Midbrain (tissue), 1 donor: ENCODE results near the gene MTFR1L.

Source experiments
- DNase-seq: peaks from one replicate; lab custom pipeline; 2025; lab: John Stamatoyannopoulos, UW

The MTFR1L gene

DNA sequence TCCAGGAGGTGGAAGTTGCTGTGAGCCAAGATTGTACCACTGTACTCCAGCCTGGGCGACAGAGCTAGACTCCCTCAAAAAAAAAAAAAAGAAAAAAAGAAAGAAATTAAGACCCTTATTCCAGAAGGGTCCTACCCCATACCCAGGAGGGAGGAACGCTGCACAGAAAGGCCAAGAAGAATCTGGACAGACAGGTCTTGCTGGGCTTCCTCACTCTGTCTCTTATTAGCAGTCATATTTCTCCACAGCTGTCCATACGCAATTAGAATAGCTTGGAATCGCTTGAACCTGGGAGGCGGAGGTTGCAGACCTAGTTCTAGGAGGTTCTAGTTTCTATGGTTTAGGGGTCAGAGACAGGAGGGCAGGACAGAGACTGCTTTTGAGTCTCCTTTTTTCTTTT, 58.9 kb downstream of the MTFR1L start:
- no peak for DNase-seq

DNA sequence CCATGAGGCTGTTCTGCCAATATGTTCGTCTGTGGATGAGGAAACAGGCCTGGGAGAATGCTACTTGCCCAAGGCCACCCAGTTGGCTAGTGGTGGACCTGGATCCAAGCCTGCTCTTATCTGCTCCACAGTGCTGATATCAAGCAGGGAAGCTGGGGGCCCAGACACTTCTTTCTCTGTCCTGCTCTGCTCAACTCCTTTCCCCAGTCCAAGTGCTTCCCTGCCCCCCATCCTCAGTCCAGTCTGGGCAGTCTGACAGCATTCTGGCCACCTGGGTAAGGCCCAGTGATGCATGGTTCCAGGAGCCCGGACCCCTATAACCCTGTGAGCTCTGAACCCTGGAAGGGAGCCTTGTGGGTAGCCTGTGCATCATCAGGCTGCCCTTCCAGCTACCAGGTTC, 59.9 kb downstream of the MTFR1L start:
- no peak for DNase-seq

DNA sequence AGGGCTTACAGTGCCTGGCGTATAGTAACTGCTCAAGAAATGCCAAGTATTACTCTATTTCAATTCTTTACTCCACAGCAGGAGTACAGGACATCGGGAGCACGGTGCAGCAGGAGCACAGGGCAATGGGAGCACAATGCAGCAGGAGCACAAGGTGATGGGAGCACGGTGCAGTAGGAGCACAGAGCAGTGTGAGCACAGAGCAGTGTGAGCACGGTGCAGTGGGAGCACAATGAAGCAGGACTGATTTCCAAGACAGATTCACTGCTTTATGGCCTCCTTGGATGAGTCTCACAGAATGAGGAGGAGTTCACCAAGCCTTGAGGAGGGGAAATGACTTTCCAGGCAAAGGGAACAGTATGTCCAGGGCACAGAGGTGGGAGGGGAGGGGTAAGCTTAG, 60.8 kb downstream of the MTFR1L start:
- DNase-seq, result no peak

DNA sequence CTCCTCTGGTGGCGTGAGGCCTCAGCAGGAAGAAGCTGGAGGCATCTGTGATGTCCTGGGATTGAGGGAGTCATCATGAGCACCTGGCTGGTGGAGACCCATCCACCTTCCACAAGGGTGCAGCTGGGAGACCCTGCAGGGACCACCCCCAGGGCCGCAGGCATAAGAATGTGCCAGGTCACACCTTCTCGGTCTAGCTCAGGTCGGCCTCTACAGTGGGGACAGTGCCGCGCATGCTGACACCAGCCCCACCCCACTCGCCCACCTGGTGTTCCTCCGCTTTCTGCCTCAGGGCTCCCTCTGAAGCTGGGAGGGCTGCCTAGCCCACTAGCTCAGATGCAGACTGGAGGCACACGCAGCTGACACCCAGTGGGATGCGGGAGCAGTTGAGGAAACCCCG, 61.5 kb downstream of the MTFR1L start:
- no peak for DNase-seq
